GM23338 (cell line): Measurements from ENCODE around the gene PIK3R4. TPM values are rescaled to one million over a fixed set of nuclear protein-coding genes. Genes with fewer than 3 reads are reported as not detected.

ENCODE experiments used
- ATAC-seq: fragments of 200-7000 bp; cut with Tn5 transposase; 3 replicates; pipeline ENCODE4 v1.9.1; 2020
- DNase-seq: peaks from one replicate; pipeline ENCODE4 v3.0.0-alpha.2; 2015; ENCODE audit warnings: low spot score
- H2AFZ ChIP-seq: fragments of 200-600 bp; sonication (generic); 2 replicates; pipeline ENCODE4 v1.8.0; 2016; ENCODE audit warnings: antibody characterized with exemption, mild to moderate bottlenecking, moderate library complexity
- H3F3A ChIP-seq: fragments of 200-600 bp; sonication (generic); replicated peaks from 2 replicates; pipeline ENCODE4 v1.8.0; 2017; ENCODE audit warnings: antibody characterized with exemption, mixed run types, low read depth
- H3K27ac ChIP-seq: fragments of 200-600 bp; sonication (generic); 2 replicates; pipeline ENCODE4 v1.6.1; 2016; ENCODE audit warnings: low read depth
- H3K27me3 ChIP-seq: fragments of 200-600 bp; sonication (generic); 2 replicates; pipeline ENCODE4 v1.8.0; 2016; ENCODE audit warnings: mild to moderate bottlenecking, mixed run types, moderate library complexity; ENCODE audit not compliant: insufficient read depth
- H3K36me3 ChIP-seq: fragments of 200-600 bp; sonication (generic); 2 replicates; pipeline ENCODE4 v1.8.0; 2016; ENCODE audit warnings: mild to moderate bottlenecking; ENCODE audit not compliant: insufficient read depth
- H3K4me1 ChIP-seq: fragments of 200-600 bp; sonication (generic); 2 replicates; pipeline ENCODE4 v1.8.0; 2016; ENCODE audit warnings: mild to moderate bottlenecking, moderate library complexity; ENCODE audit not compliant: insufficient read depth
- H3K4me2 ChIP-seq: fragments of 200-600 bp; sonication (generic); 2 replicates; pipeline ENCODE4 v1.7.1; 2017; ENCODE audit warnings: mixed run types
- H3K4me3 ChIP-seq: fragments of 200-600 bp; sonication (generic); 2 replicates; pipeline ENCODE4 v1.6.1; 2016; ENCODE audit warnings: mixed run types
- H3K79me2 ChIP-seq: fragments of 200-600 bp; sonication (generic); replicated peaks from 2 replicates; pipeline ENCODE4 v1.8.0; 2017; ENCODE audit warnings: mild to moderate bottlenecking; ENCODE audit not compliant: insufficient read depth
- H3K9me2 ChIP-seq: fragments of 200-600 bp; sonication (generic); 2 replicates; pipeline ENCODE4 v1.8.0; 2017; ENCODE audit not compliant: insufficient read depth
- H4K20me1 ChIP-seq: fragments of 200-600 bp; sonication (generic); replicated peaks from 2 replicates; pipeline ENCODE4 v1.8.0; 2017; ENCODE audit warnings: mild to moderate bottlenecking; ENCODE audit not compliant: insufficient read depth
- H3K27ac Mint-ChIP-seq: 2 replicates; pipeline ENCODE4 v1.8.0; 2020; ENCODE audit warnings: inconsistent platforms, mild to moderate bottlenecking, moderate library complexity, mixed read lengths
- H3K27me3 Mint-ChIP-seq: 3 replicates; pipeline ENCODE4 v1.8.0; 2022; ENCODE audit warnings: low read depth, mild to moderate bottlenecking, moderate library complexity, mixed read lengths, inconsistent platforms; ENCODE audit not compliant: insufficient read depth, poor library complexity
- H3K36me3 Mint-ChIP-seq: 3 replicates; pipeline ENCODE4 v1.8.0; 2021; ENCODE audit warnings: low read depth, mild to moderate bottlenecking, inconsistent platforms, moderate library complexity, mixed read lengths
- H3K4me1 Mint-ChIP-seq: 3 replicates; pipeline ENCODE4 v1.8.0; 2020; ENCODE audit warnings: mild to moderate bottlenecking, inconsistent platforms, mixed read lengths
- H3K4me3 Mint-ChIP-seq: 3 replicates; pipeline ENCODE4 v1.8.0; 2021; ENCODE audit warnings: moderate library complexity, mild to moderate bottlenecking, inconsistent platforms, mixed read lengths
- H3K9me3 Mint-ChIP-seq: 3 replicates; pipeline ENCODE4 v1.8.0; 2020; ENCODE audit warnings: moderate library complexity, mild to moderate bottlenecking, inconsistent platforms, mixed read lengths
- CREB1 ChIP-seq: fragments of 250-450 bp; sonication (Bioruptor Pico); IDR thresholded peaks from 2 replicates; pipeline ENCODE4 v1.5.0; 2020; ENCODE audit warnings: low read depth, mild to moderate bottlenecking, moderate library complexity
- CTCF ChIP-seq, 2 experiments: fragments of 200-600 bp in 1 of 2; sonication (generic) in 1 of 2; conservative IDR thresholded peaks; 2 replicates each; pipeline versions ENCODE4 v1.5.1 to v1.6.1; 2016 to 2017; ENCODE audit warnings: antibody characterized with exemption in 2 of 2, low read depth in 2 of 2, mild to moderate bottlenecking in 2 of 2, moderate library complexity in 1 of 2
- EZH2 ChIP-seq: fragments of 200-600 bp; sonication (generic); IDR thresholded peaks from one replicate; pipeline ENCODE4 v1.8.0; 2017; ENCODE audit warnings: antibody characterized with exemption, mild to moderate bottlenecking, low read depth; ENCODE audit not compliant: unreplicated experiment
- EZH2phosphoT487 ChIP-seq: fragments of 200-600 bp; sonication (generic); IDR thresholded peaks from one replicate; pipeline ENCODE4 v1.8.1; 2018; ENCODE audit warnings: antibody characterized with exemption; ENCODE audit not compliant: unreplicated experiment
- JUNB ChIP-seq: IDR thresholded peaks from one replicate; pipeline ENCODE4 v1.6.1; 2016; ENCODE audit warnings: antibody characterized with exemption; ENCODE audit not compliant: unreplicated experiment
- NANOG ChIP-seq: IDR thresholded peaks from 2 replicates; pipeline ENCODE4 v1.6.1; 2016; ENCODE audit warnings: antibody characterized with exemption, borderline replicate concordance
- REST ChIP-seq: IDR thresholded peaks from one replicate; pipeline ENCODE4 v1.6.1; 2018; ENCODE audit warnings: antibody characterized with exemption; ENCODE audit not compliant: unreplicated experiment
- STAT1 ChIP-seq: IDR thresholded peaks from one replicate; pipeline ENCODE4 v1.6.1; 2016; ENCODE audit warnings: antibody characterized with exemption; ENCODE audit not compliant: unreplicated experiment
- ZNF114 ChIP-seq: fragments of 250-450 bp; sonication (Bioruptor Pico); IDR thresholded peaks from 2 replicates; pipeline ENCODE4 v1.5.0; 2020; ENCODE audit warnings: mild to moderate bottlenecking, moderate library complexity
- polyA plus RNA-seq: library from polyadenylated mRNA; unstranded; fragments of >200 nt; fragmentation: Nextera tagmentation; extraction: Ambion mirVana; gene quantifications from 2 replicates; pipeline ENCODE4 v1.2.1, GENCODE V29; 2016
- total RNA-seq: library from RNA; depleted of rRNA; stranded (reverse); fragments of >200 nt; shearing (Covaris generic); gene quantifications from 2 replicates; pipeline ENCODE4 v1.2.3, GENCODE V29; 2014

The PIK3R4 gene
- total and polyA plus RNA-seq, 2 experiments from 2014 or later: 48.8 to 65.1 TPM

GRCh38 chr3:130635978-130636377, 110.7 kb downstream of the PIK3R4 start:
- H3F3A ChIP-seq: no peaks in the 10 kb centered on the region
- no peak for ATAC-seq
- no peak overlapping the region for H3K4me3 ChIP-seq
- Mint-ChIP-seq H3K27me3 (no peaks in the 10 kb centered on the region), H3K27ac (no peak overlapping the region), H3K4me3 (no peak overlapping the region), H3K9me3 (peaks cover 6% of the 10 kb centered on the region; the same call in 2 of the 3 replicates), H3K4me1 (no peaks in the 10 kb centered on the region), H3K36me3 (peaks cover 4% of the 10 kb centered on the region; the same call in 1 of the 3 replicates)
- no peak overlapping the region for H3K27ac ChIP-seq
- H3K9me2 ChIP-seq: no peaks in the 10 kb centered on the region
- no peaks in the 10 kb centered on the region for H3K27me3 ChIP-seq
- no peaks in the 10 kb centered on the region for H3K4me1 ChIP-seq
- no peaks in the 10 kb centered on the region for H3K36me3 ChIP-seq
- TF ChIP-seq STAT1: no peak
- no peak for TF ChIP-seq NANOG
- TF ChIP-seq CREB1 (CRISPR knock-in tag): no peak
- no peak for TF ChIP-seq EZH2phosphoT487
- TF ChIP-seq ZNF114 (CRISPR knock-in tag): no peak
- no peak for TF ChIP-seq JUNB
- TF ChIP-seq CTCF (conservative IDR thresholded peaks at IDR 0.05; ENCODE audit: low read depth in 2 of 2): no peak
- H2AFZ ChIP-seq: no peak overlapping the region
- H4K20me1 ChIP-seq: no peaks in the 10 kb centered on the region
- no peak for DNase-seq
- no peaks in the 10 kb centered on the region for H3K79me2 ChIP-seq
- no peak overlapping the region for H3K4me2 ChIP-seq

- Mint-ChIP-seq H3K27me3 (no peaks in the 10 kb centered on the region), H3K4me3 (no peak overlapping the region), H3K9me3 (peaks cover 6% of the 10 kb centered on the region; the same call in 2 of the 3 replicates), H3K27ac (no peak overlapping the region), H3K4me1 (no peaks in the 10 kb centered on the region), H3K36me3 (peaks cover 4% of the 10 kb centered on the region; the same call in 1 of the 3 replicates)
- ATAC-seq (no peak), DNase-seq (no peak)
- H3K4me3 ChIP-seq: no peak overlapping the region
- TF ChIP-seq ZNF114 (CRISPR knock-in tag) (no peak), CTCF (conservative IDR thresholded peaks at IDR 0.05; ENCODE audit: low read depth in 2 of 2) (no peak), STAT1 (no peak), EZH2 (no peak), REST (no peak)
- no peak overlapping the region for H2AFZ ChIP-seq
- H3K79me2 ChIP-seq: no peaks in the 10 kb centered on the region
- H3K4me1 ChIP-seq: no peaks in the 10 kb centered on the region
- no peaks in the 10 kb centered on the region for H3K9me2 ChIP-seq
- no peak overlapping the region for H3K4me2 ChIP-seq
- H3F3A ChIP-seq: no peaks in the 10 kb centered on the region
- no peak overlapping the region for H3K27ac ChIP-seq
- H4K20me1 ChIP-seq: no peaks in the 10 kb centered on the region
- H3K27me3 ChIP-seq: no peaks in the 10 kb centered on the region
- no peaks in the 10 kb centered on the region for H3K36me3 ChIP-seq
Measured at GRCh38 chr3:130635285-130635684, 111.3 kb downstream of the PIK3R4 start.
